8988T (cell line): ENCODE measurements around the gene CLDN17.

Experiments used
- DNase-seq: peaks from one replicate; pipeline ENCODE4 v3.0.0; 2011

Gene CLDN17

DNA sequence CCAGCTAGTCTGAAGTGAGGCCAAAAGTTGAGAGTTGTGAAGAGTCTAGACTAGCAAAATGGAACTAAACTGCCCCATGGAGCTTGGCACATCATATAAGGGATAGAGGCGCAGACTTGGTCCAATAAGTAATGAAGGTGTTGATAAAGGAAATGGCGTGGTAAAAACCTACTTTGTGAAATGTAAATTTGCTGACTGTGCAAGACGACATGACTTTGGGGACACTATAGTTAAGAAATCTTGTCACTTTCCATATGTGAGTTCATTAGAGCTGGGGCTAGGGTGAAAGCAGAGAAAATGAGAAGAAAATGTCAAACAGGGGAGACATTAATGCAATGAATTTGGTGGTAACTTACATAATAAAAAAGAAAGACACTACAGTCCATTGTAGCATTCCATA, 50.1 kb downstream of the CLDN17 start:
- no peak for DNase-seq
